Tibial artery (tissue), 4 donors: ENCODE data around the gene MCCC1.

Experiments used
- DNase-seq, 2 donors: peaks; one replicate each; pipeline ENCODE4 v3.0.0-alpha.2; 2019
- H3K27ac ChIP-seq, 2 donors: fragments of 200-600 bp; sonication (generic) in 1 of 2; 1 replicate in 1 of 2; 2 replicates in 1 of 2; pipeline ENCODE4 v1.5.1; 2018 to 2019; ENCODE audit warnings: mild to moderate bottlenecking in 1 of 2
- H3K27me3 ChIP-seq, 2 donors: fragments of 200-600 bp; sonication (generic) in 1 of 2; one replicate each; pipeline versions ENCODE4 v1.5.1 to v1.6.0; 2016 to 2019
- H3K36me3 ChIP-seq, 3 donors: fragments of 200-600 bp; sonication (generic) in 2 of 3; one replicate each; pipeline ENCODE4 v1.5.1; 2016 to 2019; ENCODE audit warnings: mild to moderate bottlenecking in 2 of 3
- H3K4me1 ChIP-seq, 4 donors: fragments of 200-600 bp; sonication (generic) in 2 of 4; 1 replicate in 3 of 4; 2 replicates in 1 of 4; pipeline ENCODE4 v1.5.1; 2016 to 2019
- H3K4me3 ChIP-seq, 2 donors: fragments of 200-600 bp; sonication (generic) in 1 of 2; 1 replicate in 1 of 2; 2 replicates in 1 of 2; pipeline ENCODE4 v1.5.1; 2018 to 2019; ENCODE audit warnings: mild to moderate bottlenecking in 2 of 2
- H3K9me3 ChIP-seq, 3 donors: fragments of 200-600 bp; sonication (generic) in 1 of 3; one replicate each; pipeline ENCODE4 v1.5.1; 2016 to 2019
- intact Hi-C: fragments of 100-400 bp; cut with DNase I; formaldehyde crosslinking; loops from one replicate; pipeline ENCODE4 v1.15.0; 2023; ENCODE audit warnings: low total_unique reads
- TF ChIP-seq, protein P1 (sequence below), 2 experiments: fragments of 200-600 bp in 1 of 2; fragments of 450-650 bp in 1 of 2; IDR thresholded peaks; one replicate each; pipeline ENCODE4 v1.5.1; 2017 to 2019; ENCODE audit warnings: antibody characterized with exemption in 2 of 2, mild to moderate bottlenecking in 1 of 2, moderate library complexity in 1 of 2

Gene MCCC1

DNA sequence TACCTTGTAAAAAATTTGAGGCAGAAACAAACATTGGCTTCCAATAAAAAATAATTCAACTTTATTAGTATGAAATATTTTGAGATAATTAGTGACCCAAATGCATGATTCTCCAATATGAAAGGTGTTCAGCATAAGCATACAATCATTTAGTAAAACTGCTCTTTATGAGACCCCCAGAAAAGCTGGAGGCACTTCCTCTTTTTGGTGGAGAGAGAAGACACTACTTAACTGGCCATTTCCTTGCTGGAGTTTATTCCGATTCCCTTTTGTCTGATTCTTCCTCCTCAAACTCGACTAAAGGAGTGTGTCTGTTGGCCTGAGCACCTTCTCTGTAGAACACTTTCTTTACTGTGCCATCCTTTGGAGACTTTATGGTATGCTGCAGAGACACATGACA is 84.1 kb downstream of the MCCC1 start:
- H3K36me3 ChIP-seq = peaks cover 24 to 84% (median 48%) of the 10 kb centered on the region in 3 donors
- no peaks in the 10 kb centered on the region for H3K9me3 ChIP-seq
- intact Hi-C loops = no loop called here
- H3K27me3 ChIP-seq = no peaks in the 10 kb centered on the region
- no peak for DNase-seq
- no peak overlapping the region for H3K27ac ChIP-seq
- TF ChIP-seq, protein P1, sequence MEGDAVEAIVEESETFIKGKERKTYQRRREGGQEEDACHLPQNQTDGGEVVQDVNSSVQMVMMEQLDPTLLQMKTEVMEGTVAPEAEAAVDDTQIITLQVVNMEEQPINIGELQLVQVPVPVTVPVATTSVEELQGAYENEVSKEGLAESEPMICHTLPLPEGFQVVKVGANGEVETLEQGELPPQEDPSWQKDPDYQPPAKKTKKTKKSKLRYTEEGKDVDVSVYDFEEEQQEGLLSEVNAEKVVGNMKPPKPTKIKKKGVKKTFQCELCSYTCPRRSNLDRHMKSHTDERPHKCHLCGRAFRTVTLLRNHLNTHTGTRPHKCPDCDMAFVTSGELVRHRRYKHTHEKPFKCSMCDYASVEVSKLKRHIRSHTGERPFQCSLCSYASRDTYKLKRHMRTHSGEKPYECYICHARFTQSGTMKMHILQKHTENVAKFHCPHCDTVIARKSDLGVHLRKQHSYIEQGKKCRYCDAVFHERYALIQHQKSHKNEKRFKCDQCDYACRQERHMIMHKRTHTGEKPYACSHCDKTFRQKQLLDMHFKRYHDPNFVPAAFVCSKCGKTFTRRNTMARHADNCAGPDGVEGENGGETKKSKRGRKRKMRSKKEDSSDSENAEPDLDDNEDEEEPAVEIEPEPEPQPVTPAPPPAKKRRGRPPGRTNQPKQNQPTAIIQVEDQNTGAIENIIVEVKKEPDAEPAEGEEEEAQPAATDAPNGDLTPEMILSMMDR (IDR thresholded peaks at IDR 0.05) = no peak
- H3K4me3 ChIP-seq = no peak overlapping the region
- H3K4me1 ChIP-seq = peaks cover 0 to under 1% (median 0%) of the 10 kb centered on the region in 4 donors

DNA sequence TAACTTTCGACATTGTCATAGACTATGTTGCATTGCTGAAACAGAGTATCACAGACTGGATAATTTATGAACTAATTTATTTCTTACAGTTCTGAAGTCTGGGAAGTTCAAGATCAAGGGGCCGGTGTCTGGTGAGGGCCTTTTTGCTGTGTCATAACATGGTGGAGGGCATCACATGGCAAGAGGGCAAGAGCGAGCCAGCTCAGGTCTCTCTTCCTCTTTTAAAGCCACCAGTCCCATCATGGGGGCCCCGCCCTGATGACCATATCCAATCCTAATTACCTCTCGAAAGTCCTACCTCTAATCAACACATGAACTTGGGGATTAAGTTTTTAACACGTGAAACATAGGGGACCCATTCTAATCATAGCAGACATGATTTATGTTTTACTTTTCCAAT is 85.4 kb downstream of the MCCC1 start:
- Histone ChIP-seq H3K36me3 (peaks cover 12 to 71% (median 35%) of the 10 kb centered on the region in 3 donors), H3K4me3 (no peak overlapping the region), H3K9me3 (no peaks in the 10 kb centered on the region), H3K27ac (no peak overlapping the region), H3K27me3 (no peaks in the 10 kb centered on the region), H3K4me1 (peaks cover 0 to 5% (median 0%) of the 10 kb centered on the region in 4 donors)
- intact Hi-C loops = no loop called here
- no peak for DNase-seq
- TF ChIP-seq, protein P1 (IDR thresholded peaks at IDR 0.05) = no peak

DNA sequence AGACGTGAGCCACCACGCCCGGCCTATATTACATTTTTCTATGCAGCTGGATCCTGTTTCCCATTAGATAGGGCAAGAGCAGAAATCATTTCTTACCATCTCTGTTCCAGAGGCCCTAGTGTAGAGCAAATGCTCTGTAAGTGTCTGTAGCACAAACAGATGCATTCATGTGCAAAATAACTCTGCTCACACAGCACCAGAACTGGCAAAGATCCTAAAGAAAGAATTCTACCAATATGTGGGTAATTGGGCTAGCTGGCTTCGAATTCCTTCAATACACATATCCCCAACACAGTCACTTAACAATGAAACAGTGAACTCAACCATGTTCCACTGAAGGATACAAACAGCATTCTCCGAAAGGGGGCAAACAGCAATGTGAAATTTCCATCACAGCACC is 86.2 kb downstream of the MCCC1 start:
- DNase-seq = no peak
- Histone ChIP-seq H3K4me1 (peaks cover 0 to 5% (median 0%) of the 10 kb centered on the region in 4 donors), H3K27me3 (no peaks in the 10 kb centered on the region), H3K9me3 (no peaks in the 10 kb centered on the region), H3K27ac (no peak overlapping the region), H3K4me3 (no peak overlapping the region), H3K36me3 (peaks cover 12 to 66% (median 29%) of the 10 kb centered on the region in 3 donors)
- TF ChIP-seq, protein P1 (IDR thresholded peaks at IDR 0.05) = no peak
- intact Hi-C loops = no loop called here

DNA sequence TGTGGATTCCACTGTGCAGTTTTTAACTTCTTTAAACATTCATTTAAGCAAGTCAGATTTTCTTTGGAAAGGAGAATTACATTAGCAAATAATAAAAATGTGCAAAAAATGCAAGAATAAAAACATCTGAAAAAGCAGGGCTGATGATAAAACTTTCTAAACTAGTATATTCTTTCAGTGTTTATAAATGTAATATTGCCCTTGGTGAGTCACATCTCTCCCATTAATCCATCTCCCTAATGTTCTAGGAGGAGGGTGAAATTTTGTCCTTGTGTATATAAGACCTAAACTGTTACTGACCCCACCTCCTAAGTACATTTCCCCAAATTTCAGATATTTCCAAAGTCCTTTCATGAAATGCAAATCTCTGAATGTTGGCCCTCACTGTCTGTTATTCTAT is 90.5 kb downstream of the MCCC1 start:
- Histone ChIP-seq H3K4me3 (no peak overlapping the region), H3K27ac (no peak overlapping the region), H3K4me1 (peaks cover 0 to 5% (median 0%) of the 10 kb centered on the region in 4 donors), H3K27me3 (no peaks in the 10 kb centered on the region), H3K36me3 (peaks cover 0 to 25% (median 0%) of the 10 kb centered on the region in 3 donors), H3K9me3 (no peaks in the 10 kb centered on the region)
- intact Hi-C loops = no loop called here
- TF ChIP-seq, protein P1 (IDR thresholded peaks at IDR 0.05) = no peak
- DNase-seq = no peak

DNA sequence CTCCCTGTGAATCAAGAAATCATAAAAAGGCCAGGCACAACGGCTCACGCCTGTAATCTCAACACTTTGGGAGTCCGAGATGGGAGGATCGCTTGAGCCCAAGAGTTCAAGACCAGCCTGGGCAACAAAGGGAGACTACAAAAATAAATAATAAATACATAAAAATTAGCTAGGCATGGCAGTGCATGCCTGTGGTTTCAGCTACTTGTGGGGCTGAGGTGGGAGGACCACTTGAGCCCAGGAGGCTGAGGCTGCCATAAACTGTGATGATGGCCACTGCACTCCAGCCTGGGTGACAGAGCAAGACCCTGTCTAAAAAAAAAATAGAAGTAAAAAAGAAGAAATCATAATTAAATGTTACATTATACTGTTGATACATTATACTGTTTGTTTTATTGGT is 91.0 kb downstream of the MCCC1 start:
- Histone ChIP-seq H3K4me3 (no peak overlapping the region), H3K4me1 (peaks cover 0 to 5% (median 0%) of the 10 kb centered on the region in 4 donors), H3K9me3 (no peaks in the 10 kb centered on the region), H3K27me3 (no peaks in the 10 kb centered on the region), H3K27ac (no peak overlapping the region), H3K36me3 (peaks cover 0 to 20% (median 0%) of the 10 kb centered on the region in 3 donors)
- TF ChIP-seq, protein P1 (IDR thresholded peaks at IDR 0.05) = no peak
- DNase-seq = no peak
- intact Hi-C loops = no loop called here
